Esophagus mucosa (tissue), 1 donor: ENCODE results near the gene KBTBD3. TPM values are rescaled to one million over a fixed set of nuclear protein-coding genes. Genes with fewer than 3 reads are reported as not detected.

Experiments used
- ATAC-seq: fragments of 200-7000 bp; cut with Tn5 transposase; one replicate; pipeline ENCODE4 v1.9.1; 2020
- total RNA-seq: library from RNA; stranded (reverse); gene quantifications from one replicate; pipeline ENCODE4 v1.2.4, GENCODE V29; 2023
- donor health status: DM: yes; HTN: yes; CAD: no.

The KBTBD3 gene
- 3.1 TPM for total RNA-seq

DNA sequence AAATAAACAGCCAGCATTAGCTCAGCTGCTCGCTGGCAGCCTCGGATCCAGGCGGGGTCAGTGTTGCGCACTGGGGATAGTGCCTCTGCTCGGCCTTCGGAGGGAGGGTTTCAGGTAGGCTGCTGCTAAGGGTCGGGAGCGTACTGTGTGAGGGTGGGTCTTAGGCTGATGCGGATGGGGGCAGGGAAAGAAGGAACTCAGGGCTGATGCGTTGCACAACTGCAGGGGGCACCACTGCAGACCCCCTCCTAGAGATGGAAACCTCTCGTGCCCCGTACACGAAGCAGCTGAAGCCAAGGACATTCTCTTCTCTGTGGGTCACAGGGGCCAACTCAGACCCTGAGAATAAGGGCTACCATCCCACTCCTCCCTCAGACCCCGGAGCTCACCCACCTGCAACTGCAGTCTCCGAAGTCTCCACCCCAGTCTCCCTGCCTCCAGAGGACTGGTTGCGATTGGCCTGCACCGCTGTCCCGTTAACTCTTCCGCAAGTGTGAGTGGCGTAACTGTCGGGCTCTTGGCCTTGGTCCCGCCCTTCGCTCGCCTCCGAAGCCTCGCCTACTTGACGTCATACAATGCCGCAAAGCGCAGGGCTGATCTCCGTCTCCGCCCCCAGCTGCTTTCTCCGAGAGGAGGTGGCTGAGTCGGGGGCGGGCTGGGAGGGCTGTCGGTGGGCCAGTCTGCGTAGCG, at the start of gene KBTBD3:
Gene KBTBD3, minus strand, starts transcription at position 429 of the 690 bp plus-strand sequence. CDS start 18,250 bp downstream, outside the sequence.
- ATAC-seq: peak; percentile 99

GRCh38 chr11:106121570-106122320, 44.6 kb upstream of the KBTBD3 start:
- ATAC-seq: no peak

DNA sequence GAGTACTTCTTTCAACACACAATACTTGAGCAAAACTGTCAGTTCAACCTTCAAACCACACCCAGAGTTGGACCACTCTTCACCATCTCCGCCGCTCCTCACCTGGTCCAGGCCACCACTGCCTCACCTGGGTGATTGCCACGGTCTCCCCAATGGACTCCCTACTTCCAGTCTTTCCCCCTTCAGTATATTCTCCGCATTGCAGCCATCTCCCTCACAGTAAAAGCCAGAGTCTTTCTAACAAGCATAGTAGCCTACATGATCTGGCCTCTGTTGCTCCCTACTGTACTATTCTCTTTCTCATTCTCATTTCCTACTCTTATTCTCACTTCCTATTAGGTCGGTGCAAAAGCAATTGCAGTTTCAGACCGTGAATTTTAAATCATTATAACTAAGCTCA, 28.8 kb upstream of the KBTBD3 start:
- no peak for ATAC-seq

DNA sequence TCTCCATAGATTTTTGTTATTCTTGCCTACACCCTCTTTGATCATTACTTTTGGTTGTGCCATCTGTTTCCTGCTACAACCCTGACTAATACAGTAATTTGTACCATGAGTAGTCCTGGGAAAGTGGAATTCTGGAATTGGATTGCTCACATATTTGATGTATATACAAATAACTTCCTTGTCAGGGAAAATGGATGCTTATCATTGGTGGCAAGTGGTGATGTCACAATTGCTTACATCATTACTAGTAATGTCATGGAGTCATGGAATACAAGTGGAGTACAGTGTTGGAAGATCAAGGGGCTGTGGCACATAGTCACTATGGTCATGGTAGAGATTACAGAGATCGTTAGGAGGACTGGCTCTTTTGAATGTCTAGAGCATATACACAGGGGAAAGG, 24.7 kb upstream of the KBTBD3 start:
- no peak for ATAC-seq

DNA sequence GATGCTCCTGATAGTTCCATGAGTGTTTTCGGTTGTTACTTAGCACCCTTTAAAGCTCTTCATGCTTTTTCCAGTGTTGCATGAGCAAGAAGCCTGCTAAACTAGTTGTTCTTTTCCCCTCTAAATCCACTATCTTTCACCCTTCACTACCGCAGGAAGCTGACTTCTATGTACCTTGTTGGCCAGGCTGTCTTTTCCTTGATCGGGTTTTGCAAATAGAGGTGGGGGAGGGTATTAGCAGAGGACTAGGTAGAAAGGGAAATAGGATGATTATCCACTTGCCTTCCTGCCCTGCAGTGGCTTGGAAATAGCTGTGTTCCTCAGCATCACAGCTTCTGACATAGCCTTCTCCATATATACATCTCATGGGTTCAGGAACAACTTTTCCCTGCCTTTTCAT, 24.2 kb upstream of the KBTBD3 start:
- no peak for ATAC-seq

DNA sequence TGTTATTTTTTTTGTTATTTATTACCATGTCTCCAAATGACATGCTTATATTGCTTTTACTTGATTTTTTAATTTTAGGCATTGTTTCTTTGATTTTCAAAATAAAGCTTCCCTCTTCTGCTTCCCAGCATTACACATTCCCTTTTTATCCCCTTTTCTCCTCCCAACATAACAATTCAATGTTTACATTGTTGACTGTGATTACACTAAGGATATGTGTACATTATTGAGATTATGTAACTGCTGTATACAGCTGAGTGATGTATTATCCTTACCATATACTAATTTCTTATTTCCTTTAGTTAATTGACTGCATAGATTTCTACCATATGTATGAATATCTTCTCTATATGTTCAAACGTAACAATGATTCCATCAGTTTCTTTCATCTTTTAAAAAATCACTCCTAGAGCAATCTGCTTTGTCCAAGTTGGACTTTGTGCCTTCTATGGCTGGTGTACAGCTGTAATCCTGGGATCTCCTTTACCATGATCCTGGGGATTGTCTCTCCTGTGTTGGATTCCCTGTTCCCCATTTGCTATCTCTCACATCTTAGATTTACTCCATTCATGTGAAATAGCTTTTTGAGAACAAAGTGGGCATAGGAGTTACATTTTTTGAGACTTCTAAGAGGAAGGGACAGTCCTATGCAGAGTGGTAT, 21.9 kb upstream of the KBTBD3 start:
- no peak for ATAC-seq

GRCh38 chr11:106092446-106092845, 15.3 kb upstream of the KBTBD3 start:
- ATAC-seq: no peak

DNA sequence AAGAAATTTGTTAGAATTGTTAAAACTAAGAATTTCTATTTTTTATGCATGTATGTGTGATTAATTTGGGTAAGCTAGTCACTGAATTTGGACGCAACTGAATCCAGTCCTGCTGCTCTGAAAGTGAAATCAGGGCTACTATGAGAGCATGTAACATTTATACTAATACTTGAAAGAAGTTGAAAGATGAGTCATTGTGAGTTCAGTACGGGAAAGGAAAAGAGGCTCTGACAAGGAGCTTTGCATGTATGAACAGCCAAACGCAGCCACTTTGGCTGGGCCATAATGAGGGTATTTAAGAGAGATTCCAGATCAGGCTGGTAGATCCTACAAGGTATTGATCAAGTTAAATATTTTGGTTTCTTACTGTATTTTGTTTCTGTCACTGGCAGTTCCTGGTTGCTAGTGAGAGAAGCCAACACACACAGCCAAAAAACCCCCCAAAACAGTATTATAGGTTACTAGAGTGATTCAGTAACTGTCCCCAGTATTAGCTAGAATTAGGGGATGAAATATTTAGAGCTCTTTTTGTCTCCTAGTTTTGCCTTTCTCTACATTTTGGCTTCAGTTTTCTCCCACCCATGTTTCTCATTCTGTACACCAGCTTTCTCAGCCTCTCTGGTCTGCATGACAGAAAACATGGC, 14.5 kb upstream of the KBTBD3 start:
- ATAC-seq: peak; percentile 94

- ATAC-seq: no peak
These were observed 11.7 kb upstream of the KBTBD3 start for GRCh38 chr11:106088896-106089295.

- peak; percentile 53 for ATAC-seq
These were observed 10.8 kb upstream of the KBTBD3 start for GRCh38 chr11:106087815-106088435.

GRCh38 chr11:106086850-106087249, 9.7 kb upstream of the KBTBD3 start:
- no peak for ATAC-seq

- ATAC-seq: no peak
These were observed 9.0 kb upstream of the KBTBD3 start for GRCh38 chr11:106086135-106086534.

GRCh38 chr11:106082096-106082495, 4.9 kb upstream of the KBTBD3 start:
- ATAC-seq: no peak

DNA sequence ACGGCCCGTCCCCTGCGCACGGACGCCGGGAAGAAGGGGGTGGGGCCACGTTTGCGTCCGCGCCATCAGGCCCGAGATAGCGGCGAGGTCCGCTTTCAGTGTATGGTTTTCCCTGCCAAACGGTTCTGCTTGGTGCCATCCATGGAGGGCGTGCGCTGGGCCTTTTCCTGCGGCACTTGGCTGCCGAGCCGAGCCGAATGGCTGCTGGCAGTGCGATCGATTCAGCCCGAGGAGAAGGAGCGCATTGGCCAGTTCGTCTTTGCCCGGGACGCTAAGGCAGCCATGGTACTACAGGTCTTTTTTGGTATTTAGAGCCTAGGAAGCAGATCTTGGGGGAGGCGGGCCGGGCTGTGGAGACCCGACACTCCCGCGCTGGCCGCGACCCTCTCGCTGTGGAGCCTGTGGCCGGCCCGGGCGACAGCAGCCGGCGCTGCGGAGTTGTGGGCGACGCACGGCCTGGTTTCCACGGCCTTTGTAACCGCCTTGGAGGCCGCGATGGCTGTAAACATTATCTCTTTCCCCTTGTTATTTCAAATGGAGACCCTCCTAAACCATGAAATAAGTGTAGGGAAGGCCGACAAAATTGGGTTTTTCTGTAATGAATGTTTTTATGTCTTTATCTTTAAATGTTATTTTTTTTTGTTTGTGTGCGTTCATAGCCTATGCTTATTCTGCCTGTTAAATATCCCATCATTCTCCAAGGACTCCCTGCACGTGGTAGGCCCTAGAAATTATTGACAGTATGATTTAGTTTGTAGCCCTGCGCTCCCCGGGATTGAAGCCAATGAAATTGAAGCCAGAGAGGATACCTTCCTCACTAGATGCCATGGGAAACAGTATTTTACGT, 685 bp upstream of the KBTBD3 start, which contains the start of gene AASDHPPT:
Gene AASDHPPT, plus strand, starts transcription at position 54 of the 847 bp plus-strand sequence. Its CDS starts 49 bp downstream, at position 103.
- no peak for ATAC-seq

DNA sequence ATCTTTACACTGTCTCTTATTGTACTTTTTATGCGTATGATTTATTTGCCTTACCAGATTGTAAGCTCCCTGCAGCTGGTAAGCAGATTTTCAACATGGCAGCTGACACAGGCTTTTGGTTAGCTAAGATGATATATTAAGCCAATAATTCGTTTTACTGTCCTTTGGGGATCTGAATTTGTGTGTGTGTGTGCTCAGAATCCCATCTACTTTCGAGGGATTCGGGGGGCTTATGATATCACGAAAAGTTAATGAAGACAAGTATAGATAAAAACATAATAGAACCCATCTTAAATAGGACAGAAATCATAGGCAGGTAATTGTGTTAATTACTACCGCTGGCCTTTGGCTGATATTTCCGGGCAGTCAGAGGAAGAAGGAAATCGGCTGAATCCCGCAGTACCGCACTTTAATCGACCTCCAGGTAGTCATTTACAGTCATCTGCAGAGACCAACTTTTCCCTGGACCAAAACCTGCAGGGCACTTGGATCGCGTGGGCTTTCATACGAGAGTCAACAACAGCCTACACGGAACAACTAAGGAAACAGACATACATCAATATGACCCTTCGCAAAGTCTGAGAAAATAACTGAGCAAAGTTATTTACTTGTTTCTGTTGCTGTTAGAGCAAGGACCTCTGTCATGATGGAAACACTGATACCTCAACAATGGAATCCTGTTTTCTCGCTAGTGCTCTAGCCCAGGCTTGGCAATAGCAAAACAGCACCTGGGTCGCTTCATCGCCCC, 802 bp downstream of the KBTBD3 start:
- no peak for ATAC-seq

GRCh38 chr11:106072804-106073203, 4.3 kb downstream of the KBTBD3 start:
- ATAC-seq: no peak

DNA sequence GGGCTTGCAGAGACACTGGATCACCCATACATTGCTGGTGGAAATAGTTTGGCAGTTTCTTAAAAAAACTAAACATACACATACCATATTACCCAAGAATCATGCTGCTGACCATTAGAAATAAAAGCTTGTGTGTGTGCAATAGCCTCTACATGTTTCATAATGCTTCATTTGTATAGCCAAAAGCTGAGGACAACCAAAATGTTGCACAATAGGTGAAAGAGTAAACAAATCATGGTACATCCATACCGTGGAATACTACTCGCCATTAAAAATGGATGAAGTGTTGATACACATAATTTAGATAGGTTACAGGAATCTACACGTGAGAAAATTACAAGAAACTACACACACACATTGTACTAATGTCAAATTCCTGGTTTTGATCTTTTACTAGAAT, 6.5 kb downstream of the KBTBD3 start:
- no peak for ATAC-seq

DNA sequence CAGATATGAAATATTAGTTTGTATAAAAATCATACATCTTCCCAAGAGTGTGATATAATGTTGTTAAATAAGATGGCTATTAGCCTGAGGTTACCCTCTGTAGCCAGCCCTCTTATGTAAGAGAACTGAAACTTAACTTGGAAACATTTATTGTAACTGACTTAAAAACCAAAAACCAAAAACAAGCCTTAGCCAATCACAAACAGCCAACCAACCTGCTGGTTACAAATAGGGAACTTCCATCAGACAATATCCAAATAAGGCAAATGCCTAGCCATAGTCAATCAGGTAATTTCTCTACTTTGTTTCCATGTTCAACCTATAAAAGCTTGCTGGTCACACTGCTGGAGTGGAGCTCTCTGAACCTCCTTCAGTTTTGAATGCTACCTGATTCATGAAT, 14.1 kb downstream of the KBTBD3 start:
- no peak for ATAC-seq

DNA sequence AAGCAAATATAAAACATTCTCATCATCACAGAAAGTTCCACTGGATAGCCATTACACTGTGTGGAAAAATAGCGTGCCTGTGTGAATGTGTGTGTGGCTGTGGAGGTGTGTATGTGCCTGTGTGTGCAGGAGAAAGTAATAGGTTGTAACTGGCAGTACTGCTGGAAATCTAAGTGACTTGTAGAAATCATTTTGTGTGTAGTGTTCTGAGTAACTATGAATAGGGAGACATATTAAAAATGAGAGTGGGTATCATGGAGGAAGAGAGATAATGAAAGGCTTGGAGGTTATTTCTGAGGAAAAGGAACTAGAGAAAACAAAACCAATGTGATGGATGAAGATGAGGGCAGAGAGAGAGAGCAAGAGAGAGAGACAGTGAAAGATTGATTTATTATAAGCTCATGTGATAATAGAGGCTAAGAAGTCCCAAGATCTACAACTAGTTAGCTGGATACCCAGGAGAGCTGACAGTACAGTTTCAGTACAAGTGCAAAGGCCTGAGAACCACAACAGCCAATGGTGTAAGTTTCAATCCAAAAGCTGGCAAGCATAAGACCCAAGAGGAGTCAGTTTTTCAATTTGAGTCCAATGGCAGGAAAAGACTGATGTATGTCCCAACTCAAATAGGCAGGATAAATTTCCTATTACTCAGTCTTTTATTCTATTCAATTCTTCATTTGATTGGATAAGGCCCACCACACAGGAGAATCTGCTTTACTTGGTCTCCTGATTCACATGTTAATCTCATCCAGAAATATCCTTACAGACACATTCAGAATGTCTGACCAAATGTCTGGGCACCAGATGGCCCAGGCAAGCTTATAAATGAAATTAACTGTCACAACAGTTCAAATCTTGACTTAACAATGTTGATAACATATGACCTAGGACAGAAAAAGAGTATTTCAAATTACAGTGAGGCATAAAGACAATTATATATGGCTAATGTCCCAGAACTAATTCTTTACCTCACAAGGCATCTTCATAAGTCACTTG, 14.9 kb downstream of the KBTBD3 start:
- no peak for ATAC-seq
